ENCODE measurements around the gene TEX35.
A peak's percentile ranks its signal among the peaks of the same experiment; 100 is the strongest.
"Not testable (repeated sequence)": the region's sequence is repeated elsewhere in the genome, so short reads cannot be mapped to it uniquely, and the experiment has no call there.

Gene TEX35

GRCh38 chr1:178541829-178542553, 29.1 kb downstream of the TEX35 start:
- no peak for DNase-seq

- DNase-seq, result peak; percentile 97
These were observed 29.8 kb downstream of the TEX35 start for GRCh38 chr1:178542554-178543289.

DNA sequence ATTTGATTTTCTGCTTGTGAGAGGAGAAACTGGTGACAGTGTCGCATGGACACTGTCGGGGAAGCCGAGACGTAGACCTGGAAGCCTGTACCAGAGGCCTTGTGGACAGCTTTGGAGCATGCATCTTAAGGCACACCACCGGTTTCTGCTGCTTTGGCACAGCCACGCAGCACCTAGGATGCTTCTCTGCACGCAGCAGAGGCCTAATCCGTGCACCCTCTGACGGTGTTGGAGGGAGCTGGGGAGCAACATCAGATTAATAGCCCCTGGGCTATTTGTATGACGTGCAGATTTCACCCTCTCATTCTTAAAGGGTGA, 30.3 kb downstream of the TEX35 start:
- DNase-seq, result no peak

DNA sequence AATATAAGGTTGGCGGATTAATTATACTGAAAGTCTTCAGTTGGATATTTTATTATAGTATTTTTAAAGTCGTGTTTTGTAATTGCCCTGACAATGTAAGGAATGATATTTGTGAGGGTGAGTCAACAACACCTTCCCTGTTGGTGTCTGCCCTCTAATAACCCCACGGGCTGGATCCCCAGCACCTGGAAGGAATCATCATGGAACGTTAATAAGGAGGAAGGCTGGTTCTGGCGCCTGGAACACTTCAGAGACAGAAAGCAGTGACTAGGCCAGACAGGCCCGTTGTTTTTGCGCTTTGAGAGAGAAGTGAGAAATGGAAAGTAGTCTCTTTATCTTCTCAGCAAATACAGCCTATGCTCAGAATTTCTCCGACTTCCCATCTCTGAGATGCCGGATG, 31.6 kb downstream of the TEX35 start:
- DNase-seq, result no peak

DNA sequence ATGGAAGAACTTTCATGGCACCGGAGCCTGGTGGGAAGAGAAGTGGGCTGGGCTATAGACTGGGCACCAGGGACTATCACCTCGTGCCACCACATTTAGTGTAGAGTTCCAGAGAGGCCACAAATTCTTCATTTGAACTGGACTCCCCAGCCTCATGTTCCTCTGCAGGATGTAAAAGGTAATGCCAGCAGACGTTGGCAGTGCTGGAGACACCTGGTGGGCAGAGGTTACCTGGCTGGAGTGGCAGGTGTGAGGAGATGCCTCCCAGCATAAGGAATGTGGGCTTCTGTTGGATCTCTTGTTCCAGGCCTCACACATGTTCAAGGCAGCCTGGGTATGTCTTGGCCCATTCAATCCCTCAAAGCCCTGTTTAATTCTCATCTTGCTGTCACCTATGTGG, 35.2 kb downstream of the TEX35 start:
- no peak for DNase-seq

DNA sequence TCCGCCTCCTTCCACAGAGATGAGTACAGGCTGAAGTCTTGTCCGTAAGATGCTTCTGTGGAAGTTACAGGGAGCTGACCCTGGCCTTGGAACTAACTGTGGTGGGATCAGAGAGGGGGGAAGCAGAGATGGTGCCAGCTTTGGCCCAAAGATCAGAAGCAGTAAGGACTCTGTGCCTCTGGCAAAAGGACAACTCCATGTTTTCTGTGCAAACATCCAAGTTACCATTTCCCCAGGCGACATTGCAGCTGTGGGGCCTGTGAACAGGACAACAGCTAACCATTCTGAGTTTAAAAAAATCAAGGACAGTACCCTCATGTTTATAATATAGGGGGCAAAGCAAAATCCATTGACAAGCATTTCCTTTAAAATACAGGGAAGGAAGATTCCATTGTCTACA, 38.4 kb downstream of the TEX35 start:
- no peak for DNase-seq

DNA sequence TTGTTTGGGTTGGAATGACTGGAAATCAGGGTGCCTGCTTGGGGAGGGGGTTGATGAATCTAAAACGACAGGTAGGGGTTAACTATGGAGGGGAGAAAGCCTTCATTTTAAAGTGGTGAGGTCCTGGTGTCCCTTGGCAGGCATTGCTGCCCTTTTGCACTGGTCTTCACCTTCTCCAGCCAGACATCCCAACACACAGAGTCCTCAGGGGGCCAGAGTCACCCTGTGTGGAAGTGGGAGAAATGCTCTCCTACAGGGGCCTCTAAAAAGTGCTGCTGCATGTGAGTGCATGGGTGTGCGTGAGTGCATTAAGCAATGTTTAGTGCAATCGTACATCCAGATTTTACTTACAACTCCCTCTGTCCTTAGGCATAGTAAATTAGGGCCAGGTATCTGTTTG, 39.0 kb downstream of the TEX35 start:
- DNase-seq, result no peak

- no peak for DNase-seq
These were observed 39.9 kb downstream of the TEX35 start for GRCh38 chr1:178552856-178553255.

DNA sequence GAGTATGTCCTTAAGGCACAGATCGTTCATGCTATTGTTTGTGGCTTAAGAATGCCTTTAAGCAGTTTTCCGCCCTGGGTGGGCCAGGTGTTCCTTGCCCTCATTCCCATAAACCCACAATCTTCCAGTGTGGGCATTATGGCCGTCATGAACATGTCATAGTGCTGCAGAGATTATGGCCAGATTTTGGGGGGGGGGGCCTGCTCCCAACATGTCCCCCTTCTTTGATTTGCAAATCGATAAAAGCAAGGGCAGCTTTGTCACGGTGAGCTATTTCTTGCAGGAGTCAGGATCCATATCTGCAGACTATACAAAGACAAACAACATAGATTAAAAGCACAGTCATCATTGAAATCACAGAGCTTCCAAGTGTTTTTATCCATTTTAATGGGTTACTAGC, 41.4 kb downstream of the TEX35 start:
- not testable (repeated sequence) for DNase-seq

DNA sequence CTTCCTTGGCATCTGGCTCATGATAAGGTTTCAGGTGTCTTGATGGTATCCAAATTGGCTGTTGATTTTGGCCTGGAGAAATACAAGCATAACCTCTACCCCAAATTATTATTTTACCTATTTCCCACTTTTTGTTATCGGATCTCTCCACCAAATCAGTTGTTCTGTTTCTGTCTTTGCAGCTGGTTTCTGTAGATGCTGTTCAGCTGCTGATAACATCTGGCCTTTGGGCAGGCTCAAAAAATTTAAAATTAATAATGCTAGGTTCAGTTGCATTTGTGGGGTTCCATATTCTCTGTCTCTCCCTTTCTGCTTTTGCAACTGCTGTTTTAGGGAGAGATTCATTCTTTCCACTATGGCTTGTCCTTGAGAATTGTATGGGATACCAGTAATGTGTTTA, 42.7 kb downstream of the TEX35 start:
- DNase-seq, result not testable (repeated sequence)

- not testable (repeated sequence) for DNase-seq
These were observed 45.9 kb downstream of the TEX35 start for GRCh38 chr1:178558816-178559215.

DNA sequence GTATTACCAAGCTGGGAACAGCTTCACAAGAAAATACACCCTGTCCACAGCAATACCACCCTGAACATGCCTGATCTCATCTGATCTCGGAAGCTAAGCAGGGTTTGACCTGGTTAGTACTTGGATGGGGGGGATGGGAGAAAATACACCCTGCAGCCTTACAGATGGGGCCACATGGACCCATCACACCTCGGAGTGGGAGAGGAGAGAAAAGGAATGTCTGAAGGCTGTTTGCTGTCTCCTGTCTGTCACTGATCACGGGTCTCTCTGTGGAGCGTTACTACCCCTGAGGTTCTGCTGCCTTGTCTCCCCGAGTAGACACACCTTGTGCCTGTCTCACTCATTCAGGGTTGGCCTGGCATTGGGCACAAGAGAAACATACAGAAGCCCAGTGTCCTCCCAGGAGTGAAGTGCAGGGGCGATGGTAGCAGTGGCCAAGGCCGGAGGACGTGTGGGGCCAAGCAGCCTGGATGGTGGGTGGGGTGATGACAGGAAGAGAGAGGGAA, 48.0 kb downstream of the TEX35 start:
- no peak for DNase-seq

GRCh38 chr1:178563099-178563820, 50.4 kb downstream of the TEX35 start:
- DNase-seq, result no peak

DNA sequence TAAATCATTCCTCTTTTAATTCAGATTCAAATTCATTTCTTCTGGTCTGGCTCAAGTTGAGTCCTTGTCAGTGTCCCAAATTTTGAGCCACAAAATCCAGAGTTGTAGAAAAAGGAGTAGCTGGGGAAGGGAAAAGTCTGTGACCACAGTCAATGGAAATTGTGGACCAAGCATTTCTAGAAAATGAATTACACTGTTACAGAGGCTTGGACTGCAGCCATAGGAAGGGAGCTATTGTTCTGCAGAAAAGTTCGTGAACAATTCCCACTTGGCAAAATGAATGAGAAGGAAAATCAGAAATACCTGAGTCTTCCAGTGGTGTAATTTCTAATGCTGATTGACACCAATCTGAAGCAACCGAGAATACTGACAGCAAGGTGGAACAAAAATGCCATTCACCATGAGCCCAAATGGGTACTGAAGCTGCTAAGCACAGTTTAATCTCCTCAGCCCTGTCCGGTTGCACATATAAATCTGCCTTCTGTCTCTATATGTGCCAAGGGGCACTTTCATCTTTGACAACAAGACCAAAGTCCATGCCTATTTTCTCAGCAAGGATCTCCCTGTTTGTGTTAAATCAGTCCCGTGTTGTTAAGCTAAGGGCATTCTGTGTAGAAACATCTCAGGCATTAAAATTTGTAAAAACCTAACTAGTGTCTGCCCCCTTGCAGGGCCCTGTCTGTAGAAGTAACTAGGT, 51.3 kb downstream of the TEX35 start:
- DNase-seq, result no peak

DNA sequence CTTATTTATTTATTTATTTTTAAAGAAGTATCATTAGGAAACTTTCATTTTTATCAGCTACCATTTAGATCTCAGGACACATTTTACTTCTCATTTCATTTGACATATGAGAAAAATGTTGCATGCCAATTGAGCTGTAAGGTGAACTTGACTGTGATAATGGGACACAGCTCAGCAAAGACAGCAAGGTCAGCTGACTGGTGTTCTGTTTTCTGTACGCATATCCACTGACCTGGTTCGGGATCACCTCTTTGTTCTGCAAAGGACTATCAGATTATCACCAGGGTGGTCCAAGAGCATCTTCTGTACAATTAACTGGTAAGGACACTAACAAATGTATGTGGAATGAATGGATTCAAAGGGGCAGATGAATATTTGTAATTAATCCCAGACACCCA, 51.9 kb downstream of the TEX35 start:
- DNase-seq, result no peak

DNA sequence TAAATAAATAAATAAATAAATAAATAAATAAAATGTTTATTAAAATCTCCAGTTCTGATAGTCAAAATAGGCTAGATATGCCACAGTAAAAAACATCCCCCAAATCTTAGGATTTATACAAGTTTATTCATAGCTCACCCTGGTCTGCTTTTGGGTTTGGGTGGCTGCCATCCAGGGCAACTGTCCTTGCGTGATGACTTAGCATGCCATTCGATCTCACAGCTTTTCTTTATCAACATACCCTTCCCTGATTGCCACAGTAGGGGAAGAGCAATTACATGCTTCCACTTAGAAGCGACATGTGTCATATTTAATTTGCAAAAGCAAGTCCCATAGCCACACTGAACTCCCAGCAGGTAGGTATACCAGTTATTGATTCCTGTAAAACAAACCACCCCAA, 52.7 kb downstream of the TEX35 start:
- no peak for DNase-seq

GRCh38 chr1:178566187-178566586, 53.3 kb downstream of the TEX35 start:
- DNase-seq, result no peak

DNA sequence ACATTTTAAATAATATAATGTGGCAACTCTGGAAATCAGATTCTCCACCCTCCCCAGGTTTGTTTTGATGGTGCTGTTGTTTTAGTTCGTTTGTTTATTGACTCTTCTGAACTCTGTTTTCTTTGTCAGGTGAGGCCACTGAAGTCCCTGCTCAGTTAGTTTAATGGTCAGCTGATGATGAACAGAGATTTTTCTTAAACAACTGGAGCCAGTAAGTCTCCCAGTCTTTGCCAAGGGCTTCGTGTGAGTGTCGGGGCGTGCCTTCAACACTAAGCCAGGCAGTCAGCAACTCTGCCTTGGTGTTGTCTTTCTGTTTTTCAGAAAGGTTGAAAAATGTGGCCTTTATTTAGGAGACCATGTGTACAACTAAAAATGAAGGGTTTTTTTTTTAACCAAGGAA, 58.9 kb downstream of the TEX35 start:
- no peak for DNase-seq

Data from right kidney (tissue), 1 donor.